GM12891 (cell line): ENCODE results near the gene EEF1AKMT3.
"Not testable (repeated sequence)": the region's sequence is repeated elsewhere in the genome, so short reads cannot be mapped to it uniquely, and the experiment has no call there.

Source experiments
- DNase-seq: peaks from one replicate; pipeline ENCODE4 v3.0.0; 2011; ENCODE audit warnings: low spot score; ENCODE audit not compliant: insufficient read length
- FAIRE-seq: peaks from 2 replicates; lab custom pipeline; 2011; peaks lifted over from hg19 to GRCh38; lab: Jason Lieb, UNC
- PAX5 ChIP-seq: IDR thresholded peaks from 2 replicates; pipeline ENCODE4 v1.6.1; 2011; ENCODE audit warnings: low read length, moderate library complexity, mild to moderate bottlenecking; ENCODE audit not compliant: insufficient read depth, severe bottlenecking
- POLR2A ChIP-seq: IDR thresholded peaks from 2 replicates; pipeline ENCODE4 v1.6.1; 2011; ENCODE audit warnings: low read depth, low read length, control low read depth
- POLR2AphosphoS5 ChIP-seq: IDR thresholded peaks from 2 replicates; pipeline ENCODE4 v1.6.1; 2011; ENCODE audit warnings: low read depth, low read length, control low read depth
- POU2F2 ChIP-seq: IDR thresholded peaks from 2 replicates; pipeline ENCODE4 v1.6.1; 2011; ENCODE audit warnings: low read depth, mild to moderate bottlenecking, control low read depth, low read length, moderate library complexity
- SPI1 ChIP-seq: IDR thresholded peaks from 2 replicates; pipeline ENCODE4 v1.6.1; 2011; ENCODE audit warnings: low read depth, low read length, control low read depth
- TAF1 ChIP-seq: IDR thresholded peaks from 2 replicates; pipeline ENCODE4 v1.6.1; 2011; ENCODE audit warnings: low read depth, low read length, control low read depth

Gene EEF1AKMT3

DNA sequence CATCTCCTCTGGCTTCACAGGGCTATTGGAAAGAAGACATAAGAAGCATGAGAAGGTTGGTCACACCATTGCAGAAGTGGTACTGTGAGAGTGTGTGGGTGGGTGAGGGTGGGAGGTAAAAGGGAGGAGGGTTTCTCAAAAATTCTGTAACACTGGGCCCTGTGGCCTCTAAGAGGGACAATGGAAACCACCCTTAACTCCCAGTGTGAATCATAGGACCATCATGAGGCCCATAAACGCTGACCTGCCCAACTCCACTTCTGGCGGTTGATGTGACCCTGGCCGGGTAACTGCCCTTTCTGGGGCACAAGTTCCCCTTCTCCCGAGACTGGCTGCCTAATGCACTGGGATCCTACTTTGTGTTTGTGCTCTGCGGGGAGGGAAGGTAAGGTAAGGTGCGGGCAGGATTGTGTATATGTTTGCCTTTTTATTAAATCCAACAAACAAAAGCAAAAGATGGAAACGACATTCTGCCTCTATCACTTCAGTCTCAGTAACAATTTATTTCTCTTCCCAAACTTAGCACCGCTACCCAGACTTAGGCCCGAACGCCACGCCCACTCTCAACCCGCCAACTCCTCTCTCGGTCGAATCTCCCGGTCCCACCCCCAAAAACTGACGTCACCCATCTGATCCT lies 1.1 kb upstream of the EEF1AKMT3 start:
- FAIRE-seq = no peak
- peak; percentile 82 for DNase-seq
- TF ChIP-seq TAF1 = no peak
- no peak for TF ChIP-seq POLR2A
- TF ChIP-seq SPI1 = no peak
- TF ChIP-seq PAX5 = no peak
- no peak for TF ChIP-seq POU2F2
- no peak for TF ChIP-seq POLR2AphosphoS5

DNA sequence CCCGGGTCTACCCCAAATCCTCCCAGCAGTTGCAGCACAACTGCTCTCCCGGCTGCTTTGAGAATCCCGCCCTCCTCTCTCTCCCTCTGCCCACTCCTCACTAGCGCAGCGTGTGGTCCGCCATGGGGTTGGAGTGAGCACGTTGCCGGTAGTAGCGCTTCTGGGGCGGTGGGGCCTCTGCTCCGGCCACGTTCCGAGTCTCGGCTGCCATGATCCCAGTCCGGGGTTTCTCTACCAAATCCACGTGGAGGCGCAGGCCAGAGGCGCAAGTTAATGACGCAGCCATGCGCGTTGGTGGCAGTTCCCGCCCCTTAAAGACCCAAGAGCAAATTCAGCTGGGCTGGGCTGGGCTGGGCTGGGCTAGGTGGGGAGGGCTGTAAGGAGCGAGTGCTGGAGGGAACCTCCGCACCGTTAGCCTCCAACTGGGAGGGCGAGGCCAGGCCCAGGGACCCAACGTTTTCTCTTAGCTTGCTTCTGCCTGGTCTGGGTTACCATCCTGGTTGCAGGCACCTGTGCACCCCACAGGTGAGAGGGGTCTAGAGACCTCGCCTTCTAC lies 463 bp upstream of the EEF1AKMT3 start, which contains the start of gene METTL1:
Gene METTL1 (minus strand): TSS at position 233 of the 556 bp plus-strand sequence. CDS start 22 bp downstream, at position 211.
- FAIRE-seq (peak; percentile 94), DNase-seq (peak; percentile 92)
- peak; percentile 60 for TF ChIP-seq PAX5
- peak; percentile 91 for TF ChIP-seq TAF1
- TF ChIP-seq POLR2AphosphoS5 = peak; percentile 91
- peak; percentile 88 for TF ChIP-seq POLR2A
- no peak for TF ChIP-seq SPI1
- TF ChIP-seq POU2F2 = peak; percentile 65; the same call in 1 of the 2 replicates

DNA sequence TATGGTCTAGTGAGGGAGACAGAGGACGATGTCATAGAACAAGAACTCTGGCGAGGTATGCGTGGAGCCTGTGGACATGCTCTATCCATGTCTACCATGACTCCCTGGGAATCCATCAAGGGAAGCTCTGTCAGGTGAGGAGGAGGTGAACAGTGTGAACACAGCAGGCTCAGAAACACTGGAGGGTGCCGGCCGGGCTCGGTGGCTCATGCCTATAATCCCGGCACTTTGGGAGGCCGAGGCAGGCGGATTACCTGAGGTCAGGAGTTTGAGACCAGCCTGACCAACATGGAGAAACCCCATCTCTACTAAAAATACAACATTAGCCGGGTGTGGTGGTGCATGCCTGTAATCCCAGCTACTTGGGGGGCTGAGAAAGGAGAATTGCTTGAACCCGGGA lies 2.2 kb downstream of the EEF1AKMT3 start:
- not testable (repeated sequence) for FAIRE-seq

DNA sequence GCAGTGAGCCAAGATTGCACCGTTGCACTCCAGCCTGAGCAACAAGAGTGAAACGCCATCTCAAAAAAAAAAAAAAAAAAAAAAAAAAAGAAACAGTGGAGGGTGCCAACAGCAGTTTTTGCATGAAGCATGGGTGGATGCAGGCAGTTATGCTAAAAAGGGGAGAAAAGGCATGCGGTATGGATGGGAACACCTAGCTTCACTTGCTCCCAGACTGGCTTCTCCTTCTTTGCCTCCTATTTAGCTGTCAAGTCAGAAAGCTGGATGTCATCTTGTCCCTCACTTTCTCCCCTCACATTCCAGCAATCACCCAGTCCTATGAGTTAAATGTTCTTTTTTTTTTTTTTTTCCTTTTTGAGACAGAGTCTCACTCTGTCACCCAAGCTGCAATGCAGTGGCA lies 2.6 kb downstream of the EEF1AKMT3 start:
- no peak for FAIRE-seq
- TF ChIP-seq TAF1 (no peak), POLR2AphosphoS5 (no peak), SPI1 (no peak), PAX5 (no peak), POLR2A (no peak), POU2F2 (no peak)
- DNase-seq = no peak

More for the DNA sequence above, 2.2 kb downstream of the EEF1AKMT3 start:
- not testable (repeated sequence) for DNase-seq

DNA sequence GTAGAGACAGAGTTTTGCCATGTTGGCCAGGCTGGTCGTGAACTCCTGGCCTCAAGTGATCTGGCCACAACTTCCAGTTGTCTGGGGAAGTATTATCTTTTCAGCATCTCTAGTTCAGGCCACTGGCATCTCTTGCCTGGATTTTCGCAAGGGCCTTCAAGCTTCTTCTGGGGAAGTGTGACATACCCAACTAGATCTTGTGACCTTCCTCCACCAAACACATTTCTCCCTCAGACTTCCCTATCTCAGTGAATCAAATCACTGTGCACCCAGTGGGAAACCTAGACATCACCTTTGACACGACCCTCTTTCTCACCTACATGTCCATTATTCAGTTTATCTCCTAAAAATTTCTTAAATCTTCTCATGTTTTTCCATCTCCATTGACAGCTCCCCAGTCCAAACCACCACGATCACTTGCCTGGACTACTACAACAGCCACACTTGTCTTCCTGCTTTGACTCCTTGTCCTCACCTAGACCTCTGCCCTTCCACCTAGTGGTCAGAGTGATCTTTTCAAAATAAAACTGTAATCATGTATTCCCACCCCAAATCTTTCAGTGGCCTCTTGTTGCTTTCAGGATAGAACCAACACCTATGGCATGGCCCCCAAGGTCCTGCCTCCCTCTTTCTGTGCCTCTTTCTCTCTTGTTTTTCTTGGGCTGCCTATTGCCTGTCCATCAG lies 3.3 kb downstream of the EEF1AKMT3 start:
- DNase-seq (no peak), FAIRE-seq (no peak)
- TF ChIP-seq SPI1 = no peak
- no peak for TF ChIP-seq TAF1
- TF ChIP-seq POLR2AphosphoS5 = no peak
- no peak for TF ChIP-seq POU2F2
- TF ChIP-seq PAX5 = no peak
- no peak for TF ChIP-seq POLR2A

DNA sequence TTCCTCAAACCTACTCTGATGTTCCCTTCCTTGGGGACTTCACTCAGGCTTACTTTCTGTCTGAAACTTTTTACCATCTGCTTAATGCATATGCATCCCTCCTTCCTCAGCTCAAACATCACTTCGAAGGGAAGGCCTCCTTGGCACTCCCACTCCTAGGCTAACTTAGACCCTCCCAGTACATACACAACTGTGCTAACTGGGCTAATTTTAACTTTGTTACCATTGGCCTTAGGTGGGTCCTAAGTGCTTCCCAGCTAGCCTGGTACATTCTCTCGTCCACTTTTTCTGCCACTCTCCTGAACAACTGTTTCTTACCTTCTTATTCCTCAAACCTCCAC lies 3.8 kb downstream of the EEF1AKMT3 start:
- TF ChIP-seq POLR2A (no peak), SPI1 (no peak), PAX5 (no peak), POU2F2 (no peak), TAF1 (no peak), POLR2AphosphoS5 (no peak)
- no peak for FAIRE-seq
- no peak for DNase-seq

DNA sequence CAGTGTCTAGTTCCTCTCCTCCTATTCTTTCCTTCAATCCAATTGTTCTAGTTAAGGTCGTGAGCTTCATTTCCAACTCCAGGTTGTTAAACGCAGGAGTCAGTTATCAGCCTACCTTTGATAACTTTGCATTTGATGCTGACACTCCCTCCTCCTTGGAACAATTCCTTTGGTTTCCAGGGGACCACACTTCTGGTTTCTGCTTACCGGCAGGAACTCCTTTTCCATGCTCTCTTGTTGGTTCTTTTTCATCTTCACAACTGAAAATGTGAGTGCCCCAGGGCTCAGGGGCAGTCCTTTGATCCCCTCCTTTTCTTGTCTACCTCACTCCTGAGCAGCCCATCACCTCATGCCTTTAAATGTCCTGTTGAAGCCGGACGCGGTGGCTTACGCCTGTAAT lies 5.0 kb downstream of the EEF1AKMT3 start:
- FAIRE-seq (no peak), DNase-seq (no peak)
- TF ChIP-seq POU2F2 = no peak
- TF ChIP-seq SPI1 = no peak
- TF ChIP-seq PAX5 = no peak
- no peak for TF ChIP-seq POLR2AphosphoS5
- TF ChIP-seq POLR2A = no peak
- no peak for TF ChIP-seq TAF1

DNA sequence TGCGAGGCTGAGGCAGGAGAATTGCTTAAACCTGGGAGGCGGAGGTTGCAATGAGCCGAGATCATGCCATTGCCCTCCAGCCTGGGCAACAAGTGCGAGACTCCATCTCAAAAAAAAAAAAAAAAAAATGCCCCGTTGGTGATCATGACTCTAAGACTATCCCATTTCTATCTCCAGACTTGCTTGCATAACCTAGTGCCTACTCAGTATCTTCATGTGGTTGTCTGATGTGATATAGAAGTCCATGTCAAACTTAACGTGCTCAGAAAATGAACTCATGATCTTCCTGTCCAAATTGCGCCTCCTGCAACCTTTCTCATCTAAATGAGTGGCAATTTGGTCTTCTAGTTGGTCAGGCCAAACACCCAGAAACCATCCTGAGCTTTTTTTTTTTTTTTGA lies 5.5 kb downstream of the EEF1AKMT3 start:
- no peak for TF ChIP-seq POLR2A
- no peak for TF ChIP-seq SPI1
- TF ChIP-seq PAX5 = no peak
- TF ChIP-seq TAF1 = no peak
- no peak for TF ChIP-seq POU2F2
- TF ChIP-seq POLR2AphosphoS5 = no peak
- DNase-seq (no peak), FAIRE-seq (no peak)

DNA sequence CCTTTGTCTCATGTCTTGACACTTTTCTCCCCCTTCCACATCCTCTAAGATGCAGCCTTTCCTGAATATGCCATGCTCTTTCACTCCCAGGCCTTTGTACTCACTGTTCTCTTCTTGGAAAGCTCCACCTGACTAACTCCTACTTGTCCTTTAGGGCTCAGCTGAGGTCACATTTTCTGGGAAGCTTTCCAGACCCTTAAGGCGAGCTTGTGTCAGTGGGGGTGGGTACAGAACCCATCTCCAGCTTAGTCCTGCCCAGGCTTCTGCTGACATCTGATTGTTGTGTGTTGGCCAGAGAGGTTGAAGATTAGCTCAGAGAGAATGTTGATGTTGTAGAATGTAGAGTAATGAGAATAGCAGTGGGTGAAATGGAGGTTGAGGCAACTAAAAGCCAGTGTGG lies 7.3 kb downstream of the EEF1AKMT3 start:
- FAIRE-seq = no peak
- TF ChIP-seq PAX5 (no peak), TAF1 (no peak), SPI1 (no peak), POU2F2 (no peak), POLR2A (no peak), POLR2AphosphoS5 (no peak)
- DNase-seq = no peak
